Cardiac muscle cell (in vitro differentiated cells and primary cell): ENCODE measurements around the gene MYRFL. TPM values are rescaled to one million over a fixed set of nuclear protein-coding genes. Genes with fewer than 3 reads are reported as not detected.

ENCODE experiments used
- DNase-seq, 2 donors: peaks; one replicate each; pipeline versions ENCODE4 v3.0.0 to v3.0.0-alpha.2; 2010 to 2017; ENCODE audit warnings: low read depth in 1 of 2, low spot score in 1 of 2
- H3K27ac ChIP-seq: fragments of 200-600 bp; sonication (generic); 2 replicates; pipeline ENCODE4 v1.5.1; 2016
- H3K27me3 ChIP-seq: fragments of 200-600 bp; sonication (generic); 2 replicates; pipeline ENCODE4 v1.6.0; 2016; ENCODE audit warnings: control low read depth
- H3K36me3 ChIP-seq: fragments of 200-600 bp; sonication (generic); 2 replicates; pipeline ENCODE4 v1.5.1; 2016; ENCODE audit warnings: control low read depth
- H3K4me1 ChIP-seq: fragments of 200-600 bp; sonication (generic); 2 replicates; pipeline ENCODE4 v1.8.1; 2017; ENCODE audit warnings: low read depth, mild to moderate bottlenecking, mixed run types
- H3K4me3 ChIP-seq: fragments of 200-600 bp; sonication (generic); 2 replicates; pipeline ENCODE4 v1.5.1; 2016; ENCODE audit warnings: mild to moderate bottlenecking
- H3K9me3 ChIP-seq: fragments of 200-600 bp; sonication (generic); 2 replicates; pipeline ENCODE4 v1.5.1; 2017; ENCODE audit warnings: low read depth, mild to moderate bottlenecking, control low read depth
- polyA plus RNA-seq: library from polyadenylated mRNA; unstranded; fragments of >200 nt; fragmentation: Nextera tagmentation; extraction: Ambion mirVana; gene quantifications from 2 replicates; pipeline ENCODE4 v1.2.1, GENCODE V29; 2016
- total RNA-seq: library from RNA; depleted of rRNA; stranded (reverse); fragments of >200 nt; gene quantifications from 2 replicates; pipeline ENCODE4 v1.2.3, GENCODE V29; 2016
- TF ChIP-seq, protein P1 (sequence below): IDR thresholded peaks from 2 replicates; pipeline ENCODE4 v1.5.1; 2012; ENCODE audit warnings: low read depth, mild to moderate bottlenecking, low read length

Gene MYRFL
- total and polyA plus RNA-seq, 2 experiments from 2014 or later: 2.2 to 3.5 TPM

GRCh38 chr12:69949311-69950002, 124.4 kb downstream of the MYRFL start:
- H3K4me1 ChIP-seq: no peaks in the 10 kb centered on the region
- no peak for DNase-seq
- TF ChIP-seq, protein P1, sequence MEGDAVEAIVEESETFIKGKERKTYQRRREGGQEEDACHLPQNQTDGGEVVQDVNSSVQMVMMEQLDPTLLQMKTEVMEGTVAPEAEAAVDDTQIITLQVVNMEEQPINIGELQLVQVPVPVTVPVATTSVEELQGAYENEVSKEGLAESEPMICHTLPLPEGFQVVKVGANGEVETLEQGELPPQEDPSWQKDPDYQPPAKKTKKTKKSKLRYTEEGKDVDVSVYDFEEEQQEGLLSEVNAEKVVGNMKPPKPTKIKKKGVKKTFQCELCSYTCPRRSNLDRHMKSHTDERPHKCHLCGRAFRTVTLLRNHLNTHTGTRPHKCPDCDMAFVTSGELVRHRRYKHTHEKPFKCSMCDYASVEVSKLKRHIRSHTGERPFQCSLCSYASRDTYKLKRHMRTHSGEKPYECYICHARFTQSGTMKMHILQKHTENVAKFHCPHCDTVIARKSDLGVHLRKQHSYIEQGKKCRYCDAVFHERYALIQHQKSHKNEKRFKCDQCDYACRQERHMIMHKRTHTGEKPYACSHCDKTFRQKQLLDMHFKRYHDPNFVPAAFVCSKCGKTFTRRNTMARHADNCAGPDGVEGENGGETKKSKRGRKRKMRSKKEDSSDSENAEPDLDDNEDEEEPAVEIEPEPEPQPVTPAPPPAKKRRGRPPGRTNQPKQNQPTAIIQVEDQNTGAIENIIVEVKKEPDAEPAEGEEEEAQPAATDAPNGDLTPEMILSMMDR: no peak
- H3K36me3 ChIP-seq: no peaks in the 10 kb centered on the region
- no peaks in the 10 kb centered on the region for H3K9me3 ChIP-seq
- H3K27me3 ChIP-seq: no peaks in the 10 kb centered on the region
- H3K4me3 ChIP-seq: no peak overlapping the region
- no peak overlapping the region for H3K27ac ChIP-seq

- no peaks in the 10 kb centered on the region for H3K9me3 ChIP-seq
- no peaks in the 10 kb centered on the region for H3K36me3 ChIP-seq
- H3K27ac ChIP-seq: no peak overlapping the region
- TF ChIP-seq, protein P1: no peak
- DNase-seq: no peak
- no peaks in the 10 kb centered on the region for H3K4me1 ChIP-seq
- no peaks in the 10 kb centered on the region for H3K27me3 ChIP-seq
- no peak overlapping the region for H3K4me3 ChIP-seq
These were observed 126.1 kb downstream of the MYRFL start for GRCh38 chr12:69951108-69951507.

DNA sequence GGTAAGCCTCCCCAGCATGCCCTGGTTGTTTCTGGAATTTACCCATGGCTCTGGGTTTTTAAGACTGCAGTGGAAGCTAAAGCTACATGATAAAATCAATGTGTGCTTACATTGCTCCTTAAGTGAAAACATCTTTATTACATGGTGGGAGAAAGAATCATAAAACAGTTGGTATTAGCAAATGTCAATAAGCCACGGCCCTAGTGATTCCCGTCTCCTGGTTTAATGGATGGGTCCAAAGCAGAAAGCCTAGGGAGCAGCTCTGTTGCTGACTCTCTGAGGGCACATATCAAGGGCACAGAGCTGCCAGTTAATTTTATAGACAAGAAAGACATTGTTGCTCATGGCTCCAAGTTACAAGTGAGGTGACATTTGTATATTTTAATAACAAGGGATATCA, 127.9 kb downstream of the MYRFL start:
- H3K27ac ChIP-seq: no peak overlapping the region
- no peak for DNase-seq
- no peaks in the 10 kb centered on the region for H3K9me3 ChIP-seq
- no peaks in the 10 kb centered on the region for H3K27me3 ChIP-seq
- no peak overlapping the region for H3K4me3 ChIP-seq
- H3K4me1 ChIP-seq: no peaks in the 10 kb centered on the region
- no peaks in the 10 kb centered on the region for H3K36me3 ChIP-seq
- TF ChIP-seq, protein P1: no peak

- DNase-seq: no peak
- Histone ChIP-seq H3K27me3 (no peaks in the 10 kb centered on the region), H3K27ac (no peak overlapping the region), H3K4me1 (no peaks in the 10 kb centered on the region), H3K9me3 (no peaks in the 10 kb centered on the region), H3K4me3 (no peak overlapping the region), H3K36me3 (peaks cover 2% of the 10 kb centered on the region)
- TF ChIP-seq, protein P1: no peak
These were observed 136.2 kb downstream of the MYRFL start for GRCh38 chr12:69961246-69961645.

- Histone ChIP-seq H3K27me3 (no peaks in the 10 kb centered on the region), H3K27ac (no peak overlapping the region), H3K9me3 (no peaks in the 10 kb centered on the region), H3K36me3 (no peaks in the 10 kb centered on the region), H3K4me3 (no peak overlapping the region), H3K4me1 (no peaks in the 10 kb centered on the region)
- TF ChIP-seq, protein P1: no peak
- DNase-seq: peak in 1 of 2 donors; percentile 62
These were observed 141.4 kb downstream of the MYRFL start for GRCh38 chr12:69966409-69966808.
